Keratinocyte (primary cell): Measurements from ENCODE around the gene CNKSR2. TPM values are rescaled to one million over a fixed set of nuclear protein-coding genes. Genes with fewer than 3 reads are reported as not detected.

Source experiments
- DNase-seq: peaks from one replicate; pipeline ENCODE4 v3.0.0-alpha.2; 2011; ENCODE audit warnings: low read depth, missing footprints, low spot score
- FAIRE-seq: peaks from 2 replicates; lab custom pipeline; 2011; peaks lifted over from hg19 to GRCh38; lab: Jason Lieb, UNC
- H2AFZ ChIP-seq: 2 replicates; pipeline ENCODE4 v1.6.0; 2012; ENCODE audit warnings: low read length, control low read depth, inconsistent platforms; ENCODE audit not compliant: control insufficient read depth
- H3K27ac ChIP-seq: 2 replicates; pipeline ENCODE4 v1.5.1; 2011; ENCODE audit warnings: low read length; ENCODE audit not compliant: control insufficient read depth, insufficient read depth
- H3K27me3 ChIP-seq: 3 replicates; pipeline ENCODE4 v1.6.0; 2011; ENCODE audit warnings: low read length; ENCODE audit not compliant: control insufficient read depth, insufficient read depth; ENCODE audit errors: extremely low read depth
- H3K36me3 ChIP-seq, 2 experiments: 2 replicates in 1 of 2; 3 replicates in 1 of 2; pipeline ENCODE4 v1.5.1; 2011; ENCODE audit warnings: low read length in 2 of 2, mild to moderate bottlenecking in 1 of 2; ENCODE audit not compliant: control insufficient read depth in 2 of 2, insufficient read depth in 2 of 2; ENCODE audit errors: extremely low read depth in 1 of 2
- H3K4me1 ChIP-seq: 3 replicates; pipeline ENCODE4 v1.5.1; 2011; ENCODE audit warnings: low read length; ENCODE audit not compliant: control insufficient read depth, insufficient read depth; ENCODE audit errors: extremely low read depth
- H3K4me2 ChIP-seq: 3 replicates; pipeline ENCODE4 v1.6.0; 2011; ENCODE audit warnings: low read depth, low read length; ENCODE audit not compliant: control insufficient read depth, insufficient read depth; ENCODE audit errors: extremely low read depth
- H3K4me3 ChIP-seq, 3 experiments: fragments of 200-600 bp in 1 of 3; sonication (generic) in 1 of 3; 2 replicates in 2 of 3; 3 replicates in 1 of 3; pipeline ENCODE4 v1.5.1; 2011 to 2016; ENCODE audit warnings: low read length in 3 of 3, mild to moderate bottlenecking in 3 of 3, control low read depth in 2 of 3, inconsistent platforms in 1 of 3, low read depth in 1 of 3, mixed read lengths in 1 of 3, mixed run types in 1 of 3, moderate library complexity in 1 of 3; ENCODE audit not compliant: control insufficient read depth in 2 of 3, insufficient read depth in 2 of 3; ENCODE audit errors: extremely low read depth in 1 of 3
- H3K79me2 ChIP-seq: 2 replicates; pipeline ENCODE4 v1.6.0; 2012; ENCODE audit warnings: low read length; ENCODE audit not compliant: control insufficient read depth, insufficient read depth
- H3K9ac ChIP-seq: 3 replicates; pipeline ENCODE4 v1.6.0; 2011; ENCODE audit warnings: low read length; ENCODE audit not compliant: control insufficient read depth, insufficient read depth; ENCODE audit errors: extremely low read depth
- H3K9me1 ChIP-seq: 3 replicates; pipeline ENCODE4 v1.6.0; 2011; ENCODE audit warnings: low read length; ENCODE audit not compliant: control insufficient read depth, insufficient read depth; ENCODE audit errors: extremely low read depth
- H3K9me3 ChIP-seq: 2 replicates; pipeline ENCODE4 v1.5.1; 2012; ENCODE audit warnings: low read depth, low read length; ENCODE audit not compliant: control insufficient read depth
- H4K20me1 ChIP-seq: 3 replicates; pipeline ENCODE4 v1.6.0; 2011; ENCODE audit warnings: low read length; ENCODE audit not compliant: control insufficient read depth, insufficient read depth; ENCODE audit errors: extremely low read depth
- EZH2 ChIP-seq: IDR thresholded peaks from one replicate; pipeline ENCODE4 v1.6.1; 2012; ENCODE audit warnings: inconsistent platforms, mild to moderate bottlenecking, low read length, moderate library complexity
- dilution Hi-C: fragments of 300-500 bp; cut with MboI; formaldehyde crosslinking; loops from one replicate; pipeline ENCODE4 v1.7.0; 2020; ENCODE audit warnings: low sequenced_read_pairs; ENCODE audit not compliant: extremely low pct_ligation_motif_present
- polyA plus RNA-seq, 5 experiments: library from polyadenylated mRNA; depleted of rRNA in 3 of 5; stranded (reverse) in 3 of 5; stranded (forward) in 1 of 5; unstranded in 1 of 5; fragments of >200 nt; gene quantifications; 1 replicate in 1 of 5; 2 replicates in 3 of 5; 3 replicates in 1 of 5; pipeline versions ENCODE4 v1.2.1 to v1.2.3, GENCODE V29; 2011 to 2012; ENCODE audit warnings: missing spikeins in 2 of 5, low read depth in 1 of 5, low replicate concordance in 1 of 5
- TF ChIP-seq, protein P1 (sequence below), 3 experiments: IDR thresholded peaks in 1 of 3; conservative IDR thresholded peaks in 1 of 3; optimal IDR thresholded peaks in 1 of 3; 2 replicates in 2 of 3; 3 replicates in 1 of 3; pipeline versions ENCODE3 to v1.5.1; 2011; ENCODE audit warnings: low read length in 3 of 3, mild to moderate bottlenecking in 3 of 3, moderate library complexity in 2 of 3, control low read depth in 1 of 3, inconsistent platforms in 1 of 3; ENCODE audit not compliant: insufficient read depth in 2 of 3; ENCODE audit errors: extremely low read depth in 1 of 3

Gene CNKSR2
- polyA plus RNA-seq, 1 donor (not counting 4 experiments of a cell fraction or from before 2014, with no cell fraction given), result 0.63 TPM

DNA sequence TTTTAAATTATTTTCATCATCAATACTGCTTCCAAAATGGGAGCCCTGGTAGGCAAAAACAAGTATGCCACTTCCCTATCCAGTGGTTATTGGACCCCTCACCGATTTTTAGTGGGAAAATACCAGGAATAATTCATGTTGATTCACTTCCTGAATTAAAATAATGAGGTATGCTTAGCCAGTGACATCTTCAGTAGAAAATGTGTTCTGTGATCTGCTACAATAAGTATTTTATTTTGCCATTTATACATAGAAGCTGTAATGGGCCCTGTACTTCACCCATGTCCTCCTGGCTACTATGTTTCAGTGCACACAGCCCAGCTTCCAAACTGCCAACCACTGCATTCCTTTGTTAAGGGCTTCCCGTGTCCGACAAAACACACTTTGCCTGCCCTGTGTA lies 324.9 kb downstream of the CNKSR2 start:
- Histone ChIP-seq H3K4me1 (no peaks in the 10 kb centered on the region), H3K27me3 (no peaks in the 10 kb centered on the region), H3K27ac (no peak overlapping the region), H3K9ac (no peak overlapping the region), H3K36me3 (no peaks in the 10 kb centered on the region), H3K79me2 (no peaks in the 10 kb centered on the region), H3K4me3 (no peak overlapping the region), H2AFZ (no peak overlapping the region), H3K9me3 (no peaks in the 10 kb centered on the region), H4K20me1 (no peaks in the 10 kb centered on the region), H3K9me1 (no peaks in the 10 kb centered on the region), H3K4me2 (no peak overlapping the region)
- TF ChIP-seq EZH2, result no peak
- TF ChIP-seq, protein P1, sequence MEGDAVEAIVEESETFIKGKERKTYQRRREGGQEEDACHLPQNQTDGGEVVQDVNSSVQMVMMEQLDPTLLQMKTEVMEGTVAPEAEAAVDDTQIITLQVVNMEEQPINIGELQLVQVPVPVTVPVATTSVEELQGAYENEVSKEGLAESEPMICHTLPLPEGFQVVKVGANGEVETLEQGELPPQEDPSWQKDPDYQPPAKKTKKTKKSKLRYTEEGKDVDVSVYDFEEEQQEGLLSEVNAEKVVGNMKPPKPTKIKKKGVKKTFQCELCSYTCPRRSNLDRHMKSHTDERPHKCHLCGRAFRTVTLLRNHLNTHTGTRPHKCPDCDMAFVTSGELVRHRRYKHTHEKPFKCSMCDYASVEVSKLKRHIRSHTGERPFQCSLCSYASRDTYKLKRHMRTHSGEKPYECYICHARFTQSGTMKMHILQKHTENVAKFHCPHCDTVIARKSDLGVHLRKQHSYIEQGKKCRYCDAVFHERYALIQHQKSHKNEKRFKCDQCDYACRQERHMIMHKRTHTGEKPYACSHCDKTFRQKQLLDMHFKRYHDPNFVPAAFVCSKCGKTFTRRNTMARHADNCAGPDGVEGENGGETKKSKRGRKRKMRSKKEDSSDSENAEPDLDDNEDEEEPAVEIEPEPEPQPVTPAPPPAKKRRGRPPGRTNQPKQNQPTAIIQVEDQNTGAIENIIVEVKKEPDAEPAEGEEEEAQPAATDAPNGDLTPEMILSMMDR (optimal IDR thresholded peaks at IDR 0.05 in 1 of 3, IDR thresholded peaks at IDR 0.05 in 1 of 3, conservative IDR thresholded peaks at IDR 0.05 in 1 of 3; ENCODE audit: extremely low read depth in 1 of 3, insufficient read depth in 2 of 3, low read length in 3 of 3), result no peak
- DNase-seq, result no peak
- dilution Hi-C loops, result no loop called here
- FAIRE-seq, result no peak

DNA sequence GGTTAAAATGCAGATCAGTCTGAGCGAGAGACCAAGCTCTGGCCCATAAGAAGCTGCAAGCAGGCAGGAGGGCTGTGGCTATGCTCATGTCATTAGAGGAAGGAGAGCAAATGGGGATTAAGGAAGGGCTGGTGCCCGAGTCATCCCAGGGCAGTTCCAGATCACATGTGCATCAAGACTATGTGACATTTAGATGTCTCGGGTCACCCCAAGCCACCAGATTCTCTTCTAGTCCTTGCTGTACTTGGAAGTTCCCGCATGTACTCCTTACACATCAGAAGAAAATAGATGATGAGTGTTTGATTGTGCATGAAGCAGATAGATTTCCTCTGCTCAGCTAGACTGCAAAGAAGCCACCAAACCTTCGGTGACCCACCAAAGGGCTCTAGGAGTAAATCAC lies 326.1 kb downstream of the CNKSR2 start:
- H2AFZ ChIP-seq, result no peak overlapping the region
- no peaks in the 10 kb centered on the region for H3K27me3 ChIP-seq
- H3K9me1 ChIP-seq, result no peaks in the 10 kb centered on the region
- H3K79me2 ChIP-seq, result no peaks in the 10 kb centered on the region
- H3K36me3 ChIP-seq, result no peaks in the 10 kb centered on the region
- H3K9ac ChIP-seq, result no peak overlapping the region
- DNase-seq, result no peak
- no peak for FAIRE-seq
- H3K4me1 ChIP-seq, result no peaks in the 10 kb centered on the region
- no peaks in the 10 kb centered on the region for H4K20me1 ChIP-seq
- dilution Hi-C loops, result no loop called here
- H3K9me3 ChIP-seq, result no peaks in the 10 kb centered on the region
- H3K4me2 ChIP-seq, result no peak overlapping the region
- no peak overlapping the region for H3K4me3 ChIP-seq
- no peak overlapping the region for H3K27ac ChIP-seq
- TF ChIP-seq EZH2, result no peak
- TF ChIP-seq, protein P1 (optimal IDR thresholded peaks at IDR 0.05 in 1 of 3, IDR thresholded peaks at IDR 0.05 in 1 of 3, conservative IDR thresholded peaks at IDR 0.05 in 1 of 3; ENCODE audit: extremely low read depth in 1 of 3, insufficient read depth in 2 of 3, low read length in 3 of 3), result no peak
